HG03521 (cell line): ENCODE measurements around the gene DOCK4.

Source experiments
- ATAC-seq: cut with Tn5 transposase; IDR thresholded peaks from one replicate; pipeline ENCODE4 v1.9.1; 2021; ENCODE audit warnings: mild to moderate bottlenecking, moderate library complexity; ENCODE audit not compliant: unreplicated experiment

Gene DOCK4

GRCh38 chr7:111785076-111785475 is 421.1 kb downstream of the DOCK4 start:
- ATAC-seq, result no peak

- no peak for ATAC-seq
Measured at GRCh38 chr7:111784296-111784695, 421.9 kb downstream of the DOCK4 start.

GRCh38 chr7:111783854-111784253 is 422.3 kb downstream of the DOCK4 start:
- ATAC-seq, result no peak

- no peak for ATAC-seq
Measured at GRCh38 chr7:111780527-111780926, 425.7 kb downstream of the DOCK4 start.

DNA sequence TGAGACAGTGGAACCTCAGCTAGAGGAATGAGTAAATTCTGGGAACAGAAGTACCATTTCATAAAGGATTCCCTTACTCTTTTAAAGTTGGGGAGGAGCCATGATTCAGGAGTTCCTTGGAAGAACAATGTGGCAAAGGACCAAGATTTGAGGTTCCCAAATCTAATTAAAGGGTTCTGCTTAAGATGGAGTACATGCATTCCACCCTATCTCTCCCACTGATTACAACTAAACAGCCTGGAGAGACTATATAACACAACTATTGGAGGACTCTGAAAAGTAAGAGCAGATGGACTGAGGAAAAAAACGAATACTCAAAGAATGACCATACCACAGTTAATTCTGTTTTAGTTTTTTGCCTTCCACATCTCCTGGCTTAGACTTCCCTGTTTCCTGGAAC is 431.0 kb downstream of the DOCK4 start:
- no peak for ATAC-seq

GRCh38 chr7:111772716-111773115 is 433.5 kb downstream of the DOCK4 start:
- ATAC-seq, result no peak

DNA sequence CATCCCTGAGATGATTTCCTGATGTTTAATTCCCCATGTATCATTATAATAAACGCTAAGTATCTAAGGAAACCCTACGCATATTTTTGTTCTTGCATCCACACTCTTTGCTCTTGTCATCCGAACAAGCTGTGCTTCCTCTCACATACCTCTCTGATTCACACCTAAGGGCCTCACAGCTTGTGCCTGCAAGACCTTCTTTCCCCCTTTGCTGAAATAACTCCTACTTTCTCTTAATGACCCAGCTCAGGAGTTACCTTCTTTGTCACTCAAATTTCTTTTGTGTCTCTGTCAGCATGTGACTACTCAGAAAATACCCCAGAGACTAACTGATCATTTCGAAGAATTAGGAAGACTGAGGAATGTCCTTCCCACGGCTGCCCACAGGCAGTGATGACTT is 434.6 kb downstream of the DOCK4 start:
- no peak for ATAC-seq

GRCh38 chr7:111770116-111770515 is 436.1 kb downstream of the DOCK4 start:
- ATAC-seq, result no peak

DNA sequence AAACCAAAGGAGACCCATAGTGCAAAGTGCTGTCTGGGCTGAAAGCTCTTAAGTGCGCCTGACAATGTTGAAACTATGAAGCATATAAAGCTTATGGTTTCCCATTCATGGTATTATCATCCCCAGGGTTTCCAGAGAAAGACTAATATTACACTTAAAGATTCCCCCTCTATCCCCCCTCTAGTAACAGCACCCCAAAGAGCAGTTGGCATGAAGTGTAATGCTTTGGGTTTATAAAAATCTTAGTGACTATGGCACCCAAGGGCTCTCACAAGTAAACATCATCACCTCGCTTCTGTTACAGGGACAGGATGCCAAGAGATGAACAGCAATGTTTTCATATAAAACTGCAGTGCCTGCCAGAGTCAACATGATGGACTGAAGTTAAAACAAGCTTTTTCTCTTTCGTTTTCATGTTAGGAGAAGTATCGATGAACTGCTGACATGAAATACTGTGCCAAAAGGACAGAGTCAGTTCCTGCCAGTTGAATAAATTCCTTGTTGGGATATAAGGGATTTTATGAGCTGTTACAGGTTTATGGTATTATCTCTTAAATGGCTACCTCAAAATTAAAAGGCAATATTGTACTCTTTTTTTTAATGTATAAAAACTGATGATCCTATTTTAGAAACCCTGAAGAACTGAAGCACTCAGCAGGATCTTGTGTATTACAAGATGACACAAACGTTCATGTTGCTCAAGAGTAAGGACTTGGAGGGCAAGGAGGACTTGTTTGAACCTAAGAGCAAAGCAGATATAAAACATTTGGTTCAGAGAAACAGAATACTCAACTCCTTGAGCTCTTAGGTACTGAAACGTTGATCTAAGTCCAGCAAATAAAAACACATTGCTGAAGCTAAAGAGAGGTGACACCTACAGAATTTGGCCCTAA is 440.2 kb downstream of the DOCK4 start:
- ATAC-seq, result no peak

DNA sequence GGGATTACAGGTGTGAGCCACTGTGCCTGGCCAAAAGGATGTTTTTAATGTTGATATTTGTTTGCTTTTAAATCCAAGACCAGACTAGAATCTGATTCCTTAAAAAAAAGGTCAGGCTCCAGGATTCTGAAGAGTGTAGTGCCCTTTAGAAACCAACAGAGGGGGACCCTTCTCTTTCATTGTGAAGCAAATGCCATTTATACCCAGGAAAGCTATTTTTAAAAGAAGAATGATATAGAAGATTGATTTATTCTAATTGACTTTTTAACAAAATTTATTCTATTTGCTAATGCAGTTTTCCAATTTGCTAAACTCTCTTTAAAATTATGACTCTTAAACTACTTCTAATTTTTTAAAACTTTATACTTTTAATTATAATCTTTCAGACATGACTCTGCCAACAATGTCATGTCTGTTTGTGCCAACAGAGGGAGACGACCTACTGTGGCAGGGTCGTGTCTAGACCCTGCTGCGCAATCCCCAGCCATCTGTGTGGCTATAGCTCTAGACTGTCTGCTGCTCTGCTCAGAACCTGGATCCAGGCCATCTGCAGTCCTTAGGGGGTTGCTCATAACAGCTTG is 442.9 kb downstream of the DOCK4 start:
- ATAC-seq, result no peak

GRCh38 chr7:111762799-111763198 is 443.4 kb downstream of the DOCK4 start:
- no peak for ATAC-seq

DNA sequence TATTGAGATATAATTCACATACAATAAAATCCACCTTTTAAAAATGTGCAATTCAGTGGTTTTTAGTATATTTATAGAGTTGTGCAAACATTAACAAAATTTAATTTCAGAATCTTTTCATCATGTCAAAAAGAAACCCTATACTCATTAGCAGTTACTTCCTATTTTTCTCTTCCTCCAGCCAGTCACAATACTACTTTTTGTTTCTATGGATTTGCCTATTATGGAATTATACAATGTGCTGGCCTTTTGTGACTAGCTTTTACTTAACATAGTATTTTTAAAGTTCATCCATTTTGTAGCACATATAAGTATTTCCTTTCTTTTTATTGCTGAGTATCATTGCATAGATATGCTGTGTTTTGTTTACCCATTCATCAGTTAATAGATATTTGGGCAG is 444.0 kb downstream of the DOCK4 start:
- no peak for ATAC-seq

GRCh38 chr7:111760043-111760442 is 446.2 kb downstream of the DOCK4 start:
- no peak for ATAC-seq

DNA sequence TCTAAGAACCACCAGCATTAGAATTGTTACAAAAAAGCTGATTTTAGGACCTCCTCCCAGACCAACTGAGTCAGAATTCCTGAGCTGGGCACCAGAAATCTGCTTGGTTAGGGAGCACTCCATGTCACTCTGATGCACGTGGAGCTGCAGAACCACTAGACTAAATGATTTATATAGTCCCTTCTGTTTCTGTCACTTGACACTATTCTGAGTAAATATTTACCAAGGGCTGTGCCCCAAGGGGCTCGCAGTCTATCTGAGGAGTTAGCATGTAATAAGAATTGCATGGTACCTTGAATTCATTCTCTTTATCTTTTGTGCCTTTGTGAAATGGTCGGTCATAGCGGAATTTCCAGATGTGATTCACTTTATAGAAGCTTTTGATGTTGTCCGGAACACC is 447.9 kb downstream of the DOCK4 start:
- ATAC-seq, result no peak

DNA sequence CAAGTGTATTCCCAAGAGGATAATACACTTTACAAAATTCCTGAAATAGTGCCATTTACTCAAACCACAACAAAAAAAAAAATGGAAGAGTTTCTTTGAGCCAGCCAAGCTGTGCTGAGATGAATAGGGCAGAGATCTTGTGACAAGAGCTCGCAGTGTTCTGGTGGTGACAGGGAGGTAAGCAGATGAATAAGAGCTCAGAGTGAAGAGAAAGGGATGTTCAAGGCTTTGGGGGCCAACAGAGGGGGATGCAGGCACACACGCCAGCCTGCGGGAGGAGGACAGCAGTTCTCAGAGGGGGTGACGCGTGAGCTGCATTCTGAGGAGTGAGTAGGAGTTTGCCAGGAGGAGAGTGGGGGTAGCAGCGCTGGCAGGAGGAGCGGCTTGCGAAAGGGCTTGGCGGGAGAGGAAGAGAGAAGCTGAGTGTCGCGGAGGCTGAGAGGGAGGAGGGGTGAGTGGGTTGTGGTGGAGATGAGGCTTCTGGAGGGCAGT is 449.5 kb downstream of the DOCK4 start:
- no peak for ATAC-seq

GRCh38 chr7:111755383-111755782 is 450.8 kb downstream of the DOCK4 start:
- no peak for ATAC-seq

GRCh38 chr7:111753968-111754367 is 452.2 kb downstream of the DOCK4 start:
- ATAC-seq, result no peak

GRCh38 chr7:111752022-111752582 is 454.1 kb downstream of the DOCK4 start:
- ATAC-seq, result peak; percentile 93

- no peak for ATAC-seq
Measured at GRCh38 chr7:111750878-111751277, 455.3 kb downstream of the DOCK4 start.

DNA sequence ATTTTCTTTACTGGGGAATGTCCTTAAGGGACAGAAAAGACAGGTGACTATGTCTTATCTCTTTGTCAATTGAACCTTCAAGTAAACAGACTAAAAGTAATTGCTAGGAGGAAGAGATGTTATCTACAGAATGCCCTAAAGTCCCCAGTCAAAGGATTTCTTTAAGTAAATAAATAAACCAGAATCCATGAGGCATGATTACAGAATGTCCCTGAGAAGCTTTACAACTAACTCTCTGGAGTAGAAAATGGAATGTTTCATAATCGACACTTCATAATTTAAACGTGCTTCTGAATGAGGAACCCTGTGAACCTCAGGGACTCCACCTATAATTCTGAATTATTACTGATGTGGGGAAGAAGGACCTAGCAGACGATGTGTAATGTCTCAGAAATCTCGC is 456.0 kb downstream of the DOCK4 start:
- no peak for ATAC-seq

DNA sequence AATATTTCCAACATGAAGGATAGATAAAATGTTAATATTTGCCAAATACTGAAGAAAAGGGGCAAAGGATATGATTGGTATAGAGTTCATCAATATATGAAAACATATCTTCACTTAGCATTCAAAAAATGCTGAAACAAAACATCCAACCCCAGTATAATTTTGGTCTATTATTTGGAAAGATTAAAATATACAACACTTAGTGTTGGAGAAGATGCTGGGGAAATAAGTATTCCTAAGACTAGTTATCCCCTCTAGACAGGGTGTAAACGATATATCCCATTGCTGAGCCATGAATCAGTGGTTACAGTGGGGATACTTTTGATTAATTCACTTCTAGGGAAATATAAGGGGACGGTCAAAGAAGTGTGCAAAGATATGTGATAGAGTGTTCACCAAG is 456.6 kb downstream of the DOCK4 start:
- no peak for ATAC-seq

DNA sequence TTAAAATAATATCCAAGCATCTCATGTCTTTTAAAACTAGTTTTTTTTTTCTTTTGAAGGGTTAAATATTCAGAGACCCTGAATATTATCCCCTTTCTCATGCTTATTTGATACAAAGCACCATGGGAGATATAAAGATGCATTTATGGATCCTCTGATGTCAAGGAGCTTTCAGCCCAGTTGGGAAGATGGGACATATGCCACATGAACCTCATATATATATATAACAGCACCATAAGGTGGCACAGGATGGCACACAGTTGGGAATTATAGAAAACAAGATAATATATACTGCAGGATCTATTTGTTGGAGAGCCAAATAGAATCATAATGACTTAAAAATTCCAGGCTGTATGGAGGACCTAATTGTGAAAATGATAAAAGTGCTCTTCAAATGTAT is 458.5 kb downstream of the DOCK4 start:
- no peak for ATAC-seq
